Amniotic epithelial cell (primary cell): Measurements from ENCODE around the gene CACNG1.

Experiments
- DNase-seq: peaks from one replicate; pipeline ENCODE4 v3.0.0-alpha.2; 2010; ENCODE audit warnings: low read depth

CACNG1 gene

GRCh38 chr17:67051155-67051538 lies 6.8 kb downstream of the CACNG1 start:
- no peak for DNase-seq

DNA sequence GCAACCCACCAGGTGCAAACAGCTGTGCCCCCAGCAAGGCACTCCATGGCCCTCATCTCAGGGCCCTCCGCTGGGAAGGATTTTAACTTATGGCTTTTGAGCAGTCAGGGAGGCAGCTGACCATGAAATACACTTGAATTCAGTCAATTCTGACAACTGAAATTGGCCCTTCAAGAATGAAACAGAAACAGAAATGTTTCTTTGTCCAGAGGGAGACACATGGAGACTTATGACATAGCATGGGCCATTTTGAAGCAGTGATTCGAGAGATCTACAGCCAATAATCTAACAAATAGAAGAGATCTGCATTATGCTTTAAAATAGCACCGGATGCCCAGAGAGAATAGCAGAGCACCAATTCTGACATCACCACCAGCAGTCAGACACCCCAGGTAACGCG lies 7.5 kb downstream of the CACNG1 start:
- DNase-seq = no peak

DNA sequence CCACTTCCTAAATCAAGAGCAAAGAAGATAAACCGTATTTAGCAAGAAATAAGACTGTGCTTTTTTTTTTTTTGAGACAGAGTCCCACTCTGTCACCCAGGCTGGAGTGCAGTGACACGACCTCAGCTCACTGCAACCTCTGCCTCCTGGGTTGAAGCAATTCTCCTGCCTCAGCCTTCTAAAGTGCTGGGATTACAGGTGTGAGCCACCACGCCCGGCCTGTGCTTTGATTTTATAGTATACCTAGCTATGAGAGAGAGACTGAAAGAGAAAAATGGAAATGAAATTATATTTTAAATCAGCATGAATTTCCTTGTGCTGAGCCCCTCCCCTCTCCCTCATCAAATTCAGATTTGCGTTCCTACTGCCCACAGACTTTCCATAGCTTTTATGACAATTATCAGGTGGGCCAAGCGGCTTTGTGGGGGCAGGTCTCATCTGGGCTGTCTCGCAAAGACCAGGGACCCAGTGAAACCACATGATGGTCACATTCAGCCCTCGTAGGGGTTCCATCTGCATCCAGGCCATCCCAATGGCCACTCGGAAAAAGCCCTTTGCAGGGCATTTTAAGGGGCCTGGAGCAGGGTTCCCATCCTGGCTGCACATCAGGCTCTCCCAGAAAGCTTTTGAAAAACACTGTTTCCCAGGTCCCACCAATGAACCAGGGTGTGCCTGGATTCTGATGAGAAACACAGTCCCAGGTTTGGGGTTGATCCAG lies 8.5 kb downstream of the CACNG1 start:
- DNase-seq = no peak

- DNase-seq = no peak
Observed at GRCh38 chr17:67053438-67054000, 9.2 kb downstream of the CACNG1 start.

- DNase-seq = no peak
Observed at GRCh38 chr17:67054011-67054591, 9.7 kb downstream of the CACNG1 start.

DNA sequence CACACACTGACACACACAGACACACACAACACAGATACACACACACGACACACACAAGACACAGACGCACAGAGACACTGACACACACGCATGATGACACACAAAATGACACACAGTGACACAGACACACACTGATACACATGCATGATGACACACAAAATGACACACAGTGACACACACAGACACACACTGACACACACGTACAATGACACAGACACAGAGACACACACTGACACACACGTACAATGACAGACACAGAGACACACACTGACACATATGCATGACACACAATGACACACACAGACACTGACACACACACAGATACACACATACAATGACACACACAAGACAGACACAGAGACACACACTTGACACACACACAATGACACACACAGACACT lies 10.3 kb downstream of the CACNG1 start:
- no peak for DNase-seq

GRCh38 chr17:67055041-67055443 lies 10.7 kb downstream of the CACNG1 start:
- DNase-seq = no peak

DNA sequence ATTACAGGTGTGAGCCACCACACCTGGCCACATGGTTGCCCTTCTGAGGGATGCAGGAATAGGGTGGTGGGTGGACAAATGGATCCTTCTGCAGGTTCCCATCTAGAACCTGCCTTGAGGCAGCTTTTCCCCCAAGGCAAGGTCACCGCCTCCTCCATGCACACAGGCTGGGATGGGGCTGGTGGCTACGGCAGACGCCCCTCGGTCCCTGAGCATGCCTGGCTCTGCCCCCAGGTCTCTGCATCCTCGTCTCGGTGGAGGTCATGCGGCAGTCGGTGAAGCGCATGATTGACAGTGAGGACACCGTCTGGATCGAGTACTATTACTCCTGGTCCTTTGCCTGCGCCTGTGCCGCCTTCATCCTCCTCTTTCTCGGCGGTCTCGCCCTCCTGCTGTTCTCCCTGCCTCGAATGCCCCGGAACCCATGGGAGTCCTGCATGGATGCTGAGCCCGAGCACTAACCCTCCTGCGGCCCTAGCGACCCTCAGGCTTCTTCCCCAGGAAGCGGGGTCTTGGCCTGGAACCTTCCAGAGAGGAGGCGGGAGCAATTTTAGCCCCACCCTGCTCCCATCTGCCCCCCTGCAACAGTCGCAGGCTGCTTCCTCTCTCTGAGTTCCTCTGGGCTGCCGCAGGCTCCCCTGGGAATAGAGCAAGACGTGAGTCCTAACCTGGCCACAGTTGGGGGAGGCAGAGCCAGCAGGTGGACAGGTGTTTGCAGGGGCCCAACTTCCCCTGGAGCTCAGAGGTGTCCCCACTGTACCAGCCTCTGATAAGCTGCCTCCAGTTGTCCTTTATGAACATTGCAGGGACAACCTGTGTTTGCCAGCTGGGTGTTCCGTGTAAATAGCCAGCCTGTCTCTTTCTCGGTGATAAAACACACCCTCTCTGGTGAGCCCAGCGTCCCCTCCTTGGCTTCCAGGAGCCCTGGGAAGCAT lies 11.7 kb downstream of the CACNG1 start:
- DNase-seq = no peak

DNA sequence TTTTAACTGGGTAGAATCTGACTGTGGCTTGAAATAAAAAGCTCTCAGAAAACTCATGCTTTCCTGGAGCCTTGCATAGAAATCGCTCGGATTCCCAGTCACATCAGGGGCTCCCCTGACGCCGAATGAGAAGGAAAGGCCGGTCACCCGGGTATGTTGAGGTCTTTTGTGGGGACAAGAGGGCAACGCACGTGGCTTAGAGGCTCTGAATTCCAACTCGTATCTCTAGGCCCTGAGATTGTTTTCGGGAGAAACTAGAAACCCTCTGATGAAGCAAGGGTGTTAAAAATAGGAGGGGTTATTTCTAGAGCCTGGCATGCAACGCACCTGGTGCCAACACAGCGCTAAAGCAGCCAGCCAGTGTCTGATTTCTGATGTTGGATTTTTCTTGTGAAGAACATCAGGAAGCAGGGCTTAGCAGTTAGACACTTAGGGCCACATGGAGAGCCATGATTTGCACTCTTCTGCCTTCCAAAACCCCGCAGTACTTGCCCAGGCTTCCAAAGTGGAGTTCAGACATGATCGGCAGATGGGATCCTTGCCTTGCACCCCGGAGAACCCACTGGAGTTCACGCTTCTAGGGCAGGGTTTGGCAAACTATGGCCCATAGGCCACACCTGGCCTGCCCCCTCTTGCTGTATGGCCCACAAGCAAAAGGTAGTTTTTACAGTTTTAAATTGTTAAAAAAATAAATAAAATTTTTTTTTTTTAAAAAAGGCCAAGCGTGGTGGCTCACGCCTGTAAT lies 12.6 kb downstream of the CACNG1 start:
- DNase-seq = no peak

DNA sequence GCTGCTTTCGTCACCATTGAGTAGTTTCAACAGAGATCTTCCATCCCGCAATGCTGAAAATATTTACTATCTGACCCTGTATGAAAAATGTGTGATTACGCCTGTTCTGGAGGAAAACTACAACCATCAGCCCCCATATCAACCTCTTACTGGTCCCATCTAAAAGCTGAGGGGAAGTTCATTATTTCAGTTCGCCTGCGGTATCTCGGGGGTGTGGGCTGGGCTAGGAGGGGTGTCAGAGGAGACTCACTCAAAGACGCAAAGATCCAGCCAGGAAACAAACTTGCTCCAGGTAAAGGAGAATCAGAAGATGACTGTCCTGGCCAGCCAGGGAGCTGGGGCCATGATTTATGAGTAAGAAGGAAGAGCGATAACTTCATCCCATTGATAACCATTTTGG lies 13.7 kb downstream of the CACNG1 start:
- DNase-seq = no peak

DNA sequence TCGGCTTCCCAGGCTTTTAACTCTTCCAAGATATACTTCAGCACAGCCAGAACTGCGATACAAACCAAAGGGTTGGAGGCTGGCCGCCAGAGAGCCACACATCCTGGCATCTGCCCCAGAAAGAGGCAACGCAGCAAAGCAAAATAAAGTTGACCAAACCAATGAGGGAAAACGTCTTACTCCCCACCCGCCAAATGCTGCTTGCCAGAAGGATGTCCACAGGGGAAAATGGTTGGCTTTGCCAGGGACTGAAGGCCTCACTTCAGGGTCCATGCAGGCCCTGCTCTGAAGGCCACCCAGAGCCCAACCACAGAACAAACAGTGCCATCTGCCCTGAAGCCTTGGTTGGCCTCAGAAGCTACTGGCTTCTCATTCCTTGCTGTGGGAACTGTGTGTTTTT lies 15.0 kb downstream of the CACNG1 start:
- no peak for DNase-seq

DNA sequence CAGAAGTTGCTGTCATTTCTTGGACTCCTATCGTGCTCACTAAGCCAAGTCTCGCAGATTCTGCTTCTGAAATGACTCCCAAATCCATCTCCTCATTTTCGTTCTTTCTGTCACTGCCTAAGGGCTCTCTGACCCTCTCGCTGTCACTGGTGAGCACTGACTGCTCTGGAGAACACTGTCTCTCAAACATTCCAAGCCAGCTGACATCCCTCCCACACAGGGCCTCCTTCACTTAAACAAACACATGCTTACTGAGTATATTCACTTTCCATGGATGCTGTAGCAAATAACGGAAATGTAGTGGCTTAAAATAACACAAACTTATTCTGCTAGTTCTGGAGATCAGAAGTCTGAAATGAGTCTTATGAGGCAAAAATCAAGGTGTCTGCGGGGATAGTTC lies 18.8 kb downstream of the CACNG1 start:
- no peak for DNase-seq

GRCh38 chr17:67066717-67067116 lies 22.4 kb downstream of the CACNG1 start:
- DNase-seq = no peak

DNA sequence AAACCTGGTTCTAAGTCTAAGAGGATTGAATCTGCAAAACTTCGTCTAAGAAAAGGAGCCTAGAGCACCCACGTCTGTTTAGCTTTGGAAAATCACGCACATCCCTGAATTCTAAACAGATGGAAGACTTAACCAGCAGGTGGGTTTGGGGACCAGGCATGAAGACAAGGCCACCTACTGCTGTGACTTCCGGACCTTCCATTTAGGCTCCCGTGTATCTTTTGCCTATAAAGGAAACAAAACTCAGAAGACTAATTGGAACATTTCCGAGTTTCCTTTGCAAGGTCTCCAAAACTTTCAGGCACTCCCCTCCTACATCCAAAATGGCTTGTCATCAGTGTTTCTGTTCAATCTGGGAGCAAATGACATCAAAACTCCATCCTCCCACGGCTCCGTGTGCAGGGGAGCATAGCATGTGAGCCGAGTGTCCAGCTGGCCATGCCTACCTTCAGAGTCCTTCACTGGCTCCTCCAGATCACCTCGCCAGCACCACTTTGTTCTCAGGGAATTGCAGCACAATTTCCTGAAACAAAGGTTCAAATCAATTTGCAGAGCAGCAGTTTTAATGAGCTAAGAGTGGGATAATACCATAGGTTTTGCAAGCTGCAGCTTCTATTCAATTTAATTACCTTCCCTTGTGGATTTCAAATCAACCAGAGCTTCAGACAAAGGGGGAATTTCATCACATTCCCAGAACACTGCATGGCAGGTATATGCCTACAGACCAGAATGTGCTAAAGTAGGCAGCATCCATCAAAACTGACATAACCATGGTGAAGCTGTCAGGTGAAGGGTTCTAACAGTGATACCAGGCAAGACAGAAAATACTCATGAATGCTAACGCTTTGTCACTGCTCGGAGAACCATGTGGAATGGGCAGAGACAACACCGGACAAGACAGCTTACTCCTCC lies 23.5 kb downstream of the CACNG1 start:
- no peak for DNase-seq

DNA sequence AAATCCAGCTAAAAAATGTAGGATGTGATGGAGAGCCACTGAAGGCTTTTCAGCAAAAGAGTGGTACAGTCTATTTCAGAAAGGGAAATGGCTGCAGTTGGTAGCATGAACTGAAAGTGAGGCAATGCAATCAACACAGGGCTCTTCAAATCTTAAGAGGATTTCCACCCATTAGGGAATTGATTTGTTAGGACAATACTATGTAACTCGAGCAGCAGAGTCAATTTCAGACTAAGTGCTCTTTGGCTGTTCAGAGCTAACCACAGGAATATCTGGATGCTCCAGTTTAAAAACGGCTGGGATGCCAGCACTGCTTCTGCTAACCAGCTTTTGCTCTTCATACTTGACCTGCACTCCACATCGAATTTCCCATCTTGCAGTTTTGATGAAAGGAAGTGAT lies 24.6 kb downstream of the CACNG1 start:
- DNase-seq = no peak

- DNase-seq = no peak
Observed at GRCh38 chr17:67069603-67070136, 25.3 kb downstream of the CACNG1 start.

GRCh38 chr17:67071595-67071994 lies 27.2 kb downstream of the CACNG1 start:
- DNase-seq = no peak

DNA sequence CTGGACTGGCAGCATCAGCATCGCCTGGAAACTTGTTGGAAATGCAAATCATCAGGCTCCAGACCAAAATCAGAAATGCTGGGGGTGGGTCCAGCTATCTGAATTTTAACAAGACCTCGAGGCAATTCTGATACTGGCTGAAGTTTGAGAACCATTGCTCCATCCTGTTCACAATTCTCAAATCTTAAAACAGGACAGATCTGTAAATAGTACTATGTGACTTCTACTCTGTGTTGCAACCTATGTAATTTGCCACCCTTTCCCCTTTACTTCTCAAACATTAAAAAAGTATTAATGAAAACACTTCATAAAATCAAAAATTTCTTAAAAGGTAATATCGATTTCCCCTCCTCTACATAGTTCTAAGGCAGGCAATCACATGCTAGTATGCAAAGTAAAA lies 28.5 kb downstream of the CACNG1 start:
- no peak for DNase-seq

DNA sequence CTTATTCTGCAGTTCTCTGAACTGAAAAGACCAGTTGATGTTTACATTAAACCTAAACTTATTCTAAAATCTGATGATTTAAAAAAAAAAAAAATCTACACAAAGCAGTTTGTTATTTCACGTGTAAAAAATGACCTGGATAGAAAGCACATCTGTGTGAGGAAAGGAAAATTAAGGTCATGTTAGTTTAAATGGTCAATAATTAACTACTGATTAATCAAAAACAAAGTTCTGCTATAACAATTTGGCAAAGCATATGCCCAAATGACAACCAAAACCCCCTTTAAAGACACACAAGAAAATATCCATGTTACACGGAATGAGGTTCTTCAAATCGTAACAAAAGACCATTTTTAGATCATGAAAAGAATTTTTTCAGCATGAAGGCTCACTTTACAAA lies 30.4 kb downstream of the CACNG1 start:
- DNase-seq = no peak

DNA sequence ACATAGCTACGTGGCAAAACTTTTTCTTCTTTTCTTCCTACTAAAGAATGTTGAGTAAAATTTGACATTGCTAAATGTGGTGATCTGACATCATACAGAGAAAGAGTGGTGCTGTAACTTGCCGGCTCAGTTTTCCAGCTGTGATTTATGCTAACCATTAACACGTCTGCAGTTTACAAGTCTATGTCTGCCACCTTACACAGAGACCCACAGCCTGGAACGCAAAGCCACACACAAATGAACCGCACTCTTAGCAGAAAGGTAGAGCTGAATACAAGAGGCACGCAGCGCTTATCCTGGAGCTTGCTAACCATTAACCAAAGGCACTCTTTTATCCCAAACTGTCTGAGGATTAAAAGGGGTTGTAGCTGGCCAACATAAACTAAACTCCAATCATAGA lies 31.9 kb downstream of the CACNG1 start:
- DNase-seq = peak; percentile 43

GRCh38 chr17:67078292-67078691 lies 33.9 kb downstream of the CACNG1 start:
- no peak for DNase-seq
